Stimulated activated CD4-positive, alpha-beta T cell treated with anti-CD3 and anti-CD28 coated beads, Interleukin-1b, Interleukin-23, amount 100 ng/mL, for 24 hours (primary cell): ENCODE data around the gene MAP1LC3A.

ENCODE experiments used
- DNase-seq, 4 experiments: peaks; one replicate each; pipeline ENCODE4 v3.0.0-alpha.2; 2020; ENCODE audit warnings: low read depth in 4 of 4, low spot score in 1 of 4

The MAP1LC3A gene

DNA sequence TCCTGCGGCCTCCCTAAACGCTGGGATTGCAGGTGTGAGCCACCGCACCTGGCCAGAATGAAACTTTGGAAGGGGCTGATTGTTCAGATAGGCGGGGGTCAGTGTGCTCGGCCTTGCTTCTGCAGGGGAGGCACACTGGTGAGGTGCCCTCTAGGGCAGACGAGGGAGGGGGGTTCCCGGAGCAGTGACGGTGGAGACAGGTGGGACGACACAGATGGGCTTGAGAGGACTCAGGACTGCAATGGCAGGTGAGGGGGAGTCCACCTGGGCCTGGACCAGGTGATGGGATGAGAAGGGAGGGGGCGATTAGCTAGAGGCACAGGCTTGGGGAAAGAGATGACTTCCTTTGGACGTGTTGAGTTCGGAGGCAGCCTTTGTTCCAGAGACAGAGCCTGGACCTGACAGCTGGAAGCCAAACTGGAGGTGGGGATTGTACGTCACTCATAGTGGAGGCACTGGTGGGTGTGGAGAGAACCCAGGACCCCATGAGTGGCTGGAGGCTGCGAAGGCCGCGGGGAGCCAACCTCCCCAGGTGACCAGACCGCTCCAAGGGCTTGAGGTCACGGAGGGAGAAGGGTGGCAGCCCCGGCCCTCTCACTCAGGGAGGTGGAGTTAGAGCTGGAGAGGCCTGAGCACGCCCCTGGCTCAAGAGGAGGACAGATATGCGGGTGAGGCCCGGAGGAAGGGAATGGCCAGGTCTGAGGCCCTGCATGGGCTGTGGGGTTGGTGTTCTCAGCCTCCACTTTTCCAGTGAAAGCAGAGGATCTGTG, 10.5 kb upstream of the MAP1LC3A start:
- DNase-seq: no peak

DNA sequence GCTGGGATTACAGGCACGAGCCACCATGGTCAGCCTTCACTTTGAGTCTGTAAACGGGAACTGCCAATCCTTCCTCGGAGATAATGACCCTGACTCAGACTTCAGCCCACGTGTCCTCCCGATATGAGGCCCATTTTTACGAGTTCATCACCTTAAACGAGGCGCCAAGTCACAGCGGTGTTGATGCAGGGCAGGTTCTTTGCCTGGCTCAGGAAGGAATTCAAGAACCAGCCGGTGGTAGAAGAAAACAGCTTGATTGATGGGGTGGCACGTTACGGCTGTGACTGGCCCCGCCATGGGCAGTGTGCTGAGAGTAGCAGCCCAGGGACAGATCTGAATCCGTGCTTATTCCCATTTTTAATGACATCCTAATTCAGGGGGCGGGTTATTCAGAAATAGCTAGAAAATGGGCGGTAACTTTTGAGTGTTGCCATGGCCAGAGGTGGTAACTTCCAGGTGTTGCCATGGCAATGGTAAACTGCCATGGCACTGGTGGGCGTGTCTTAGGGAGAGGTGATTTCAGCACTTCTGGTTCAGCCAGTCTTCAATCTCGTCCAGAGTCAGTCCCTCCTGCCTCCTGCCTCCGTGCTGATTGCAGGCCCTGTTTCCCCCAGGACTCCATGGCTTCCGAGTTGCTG, 9.1 kb upstream of the MAP1LC3A start:
- DNase-seq: no peak

DNA sequence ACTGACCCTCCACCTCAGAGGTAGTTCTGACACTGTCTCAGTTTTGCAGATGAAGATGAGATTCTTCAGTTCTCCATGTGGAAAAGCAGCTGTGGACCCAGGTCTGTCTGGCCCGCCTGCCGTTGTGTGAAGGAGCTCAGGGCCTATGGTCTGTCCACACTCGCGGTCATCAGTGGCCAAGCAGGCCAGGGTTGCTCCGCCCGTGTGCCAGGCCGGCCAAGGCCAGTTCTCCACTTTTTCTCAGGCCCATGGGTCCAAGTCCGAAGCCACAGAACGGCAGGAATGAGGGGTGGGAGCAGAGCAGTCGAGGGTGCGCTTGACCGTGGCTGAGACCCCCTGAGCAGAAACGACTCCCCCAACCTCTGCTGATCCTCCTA, 8.6 kb upstream of the MAP1LC3A start:
- DNase-seq: no peak

DNA sequence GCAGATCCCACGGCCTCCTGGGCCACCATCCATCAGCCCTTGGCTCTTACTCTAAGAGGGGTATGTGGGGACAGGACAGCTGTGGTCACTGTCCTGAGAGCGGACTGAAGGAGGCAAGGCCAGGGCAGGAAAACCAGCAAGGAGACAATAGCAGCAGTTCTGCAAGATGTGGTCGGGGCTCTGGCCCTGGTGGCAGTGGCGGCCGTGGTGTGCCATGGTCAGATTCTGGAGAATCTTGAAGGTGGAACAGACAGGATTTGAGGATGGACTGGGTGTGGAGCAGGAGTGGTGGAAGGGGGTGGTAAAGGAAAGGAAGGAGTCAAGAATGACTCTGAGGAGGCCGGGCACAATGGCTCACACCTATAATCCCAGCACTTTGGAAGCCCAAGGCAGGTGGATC, 5.9 kb upstream of the MAP1LC3A start:
- DNase-seq: no peak

DNA sequence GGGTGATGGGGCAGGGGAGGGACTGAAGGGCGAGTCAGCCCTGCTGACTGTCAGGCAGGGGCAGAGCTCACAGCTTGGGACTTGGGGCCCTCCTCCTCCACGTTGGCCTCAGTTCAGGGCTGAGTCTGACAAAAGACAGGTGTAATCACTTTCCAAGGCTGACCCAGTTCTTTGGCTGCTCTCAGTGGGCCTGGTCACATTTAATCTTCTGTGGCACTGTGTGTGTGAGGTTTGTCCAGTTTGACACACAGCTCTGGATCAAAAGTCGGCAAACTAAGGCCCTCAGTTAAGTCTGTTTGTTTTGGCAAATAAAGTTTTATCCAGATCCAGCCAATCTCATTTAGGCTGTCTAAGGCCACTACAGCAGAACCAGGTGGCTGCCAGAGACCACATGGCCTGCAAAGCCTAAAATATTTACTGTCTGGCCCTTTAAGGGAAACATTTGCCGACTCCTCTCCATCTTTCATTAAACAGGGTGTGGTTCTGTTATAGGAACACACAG, 5.1 kb upstream of the MAP1LC3A start:
- DNase-seq: no peak

DNA sequence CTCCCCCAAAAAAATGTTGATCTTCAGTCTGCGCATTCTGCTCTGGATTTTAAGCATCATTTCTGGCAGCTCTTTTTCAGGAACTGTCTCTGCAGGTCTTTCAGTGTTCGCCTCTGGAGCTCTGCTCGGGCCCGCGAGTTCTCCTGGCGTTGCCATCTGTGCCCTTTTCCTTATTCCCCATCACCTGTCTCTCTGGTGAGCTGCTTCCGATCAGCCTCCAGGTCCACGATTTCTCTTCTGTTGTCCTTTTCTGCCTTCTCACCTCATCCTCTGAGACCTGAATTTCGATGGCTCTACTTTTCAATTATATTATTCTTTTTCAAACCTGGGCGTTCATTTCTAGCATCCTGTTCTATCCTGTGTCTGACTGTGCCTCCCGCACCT, 590 bp upstream of the MAP1LC3A start:
- no peak for DNase-seq

DNA sequence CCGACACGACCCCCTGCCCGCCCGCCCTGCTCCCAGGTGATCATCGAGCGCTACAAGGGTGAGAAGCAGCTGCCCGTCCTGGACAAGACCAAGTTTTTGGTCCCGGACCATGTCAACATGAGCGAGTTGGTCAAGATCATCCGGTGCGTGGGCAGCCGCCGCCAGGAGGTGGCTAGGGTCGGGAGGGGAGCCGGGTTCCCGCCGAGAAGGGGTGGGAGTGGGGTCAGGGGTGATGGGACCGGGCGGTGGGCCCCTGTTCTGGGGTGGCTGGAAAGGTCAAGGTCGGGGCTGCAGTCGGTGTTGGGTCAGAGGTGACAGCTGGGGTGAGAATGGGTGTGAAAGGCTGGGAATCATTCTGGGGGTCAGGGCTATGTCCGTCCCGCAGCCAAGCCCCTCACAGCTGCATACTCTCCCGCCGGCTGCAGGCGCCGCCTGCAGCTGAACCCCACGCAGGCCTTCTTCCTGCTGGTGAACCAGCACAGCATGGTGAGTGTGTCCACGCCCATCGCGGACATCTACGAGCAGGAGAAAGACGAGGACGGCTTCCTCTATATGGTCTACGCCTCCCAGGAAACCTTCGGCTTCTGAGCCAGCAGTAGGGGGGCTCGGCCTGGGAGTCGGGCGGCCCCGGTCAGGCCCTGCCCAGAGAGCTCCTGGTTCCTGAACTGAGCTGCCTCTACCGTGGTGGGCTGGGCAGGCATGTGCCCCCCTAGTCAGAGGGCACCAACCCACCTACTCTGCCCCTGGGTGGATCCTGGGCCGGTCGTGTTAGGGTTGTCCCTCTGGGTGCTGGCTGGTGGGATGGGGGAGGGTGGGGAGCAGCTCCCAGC, 1.0 kb downstream of the MAP1LC3A start:
- no peak for DNase-seq

DNA sequence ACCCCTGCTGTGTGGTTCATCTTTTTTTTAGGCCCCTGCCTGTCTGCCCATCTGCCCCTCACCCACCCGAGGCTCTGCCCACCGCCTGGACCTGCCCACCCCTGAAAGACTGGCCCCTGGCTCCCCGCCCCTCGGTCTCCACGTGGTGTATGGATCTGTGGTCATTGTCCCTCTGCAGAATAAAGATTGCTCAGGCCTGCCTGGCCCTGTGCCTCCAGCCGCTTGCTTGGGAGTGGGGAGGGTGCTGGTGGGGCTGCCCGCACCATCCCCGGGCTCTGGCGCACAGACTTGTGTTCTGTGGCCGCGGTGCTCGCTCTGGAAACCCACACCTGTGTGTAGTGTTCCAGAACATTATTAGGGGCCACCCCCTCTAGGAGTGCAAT, 1.6 kb downstream of the MAP1LC3A start:
- DNase-seq: no peak

DNA sequence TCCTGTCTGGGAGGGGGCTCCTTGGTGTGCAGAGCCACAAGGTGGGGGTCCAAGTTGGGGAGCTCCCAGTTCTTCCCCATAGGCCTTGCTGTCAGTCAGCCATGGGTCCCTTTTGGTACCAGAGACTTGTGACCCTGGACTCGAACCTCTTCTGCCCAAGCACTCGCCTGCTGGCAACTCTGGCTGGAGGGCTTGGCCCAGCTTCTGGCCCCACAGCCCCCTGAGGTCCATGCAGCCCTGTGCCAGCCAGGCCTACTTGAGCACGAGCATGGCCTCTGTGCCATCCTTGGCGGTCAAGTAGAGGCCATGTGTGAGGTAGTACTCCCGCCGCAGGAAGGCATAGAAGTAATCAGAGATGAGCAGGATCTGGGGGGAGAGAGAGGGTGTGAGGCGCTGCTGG, 2.1 kb downstream of the MAP1LC3A start:
- no peak for DNase-seq

DNA sequence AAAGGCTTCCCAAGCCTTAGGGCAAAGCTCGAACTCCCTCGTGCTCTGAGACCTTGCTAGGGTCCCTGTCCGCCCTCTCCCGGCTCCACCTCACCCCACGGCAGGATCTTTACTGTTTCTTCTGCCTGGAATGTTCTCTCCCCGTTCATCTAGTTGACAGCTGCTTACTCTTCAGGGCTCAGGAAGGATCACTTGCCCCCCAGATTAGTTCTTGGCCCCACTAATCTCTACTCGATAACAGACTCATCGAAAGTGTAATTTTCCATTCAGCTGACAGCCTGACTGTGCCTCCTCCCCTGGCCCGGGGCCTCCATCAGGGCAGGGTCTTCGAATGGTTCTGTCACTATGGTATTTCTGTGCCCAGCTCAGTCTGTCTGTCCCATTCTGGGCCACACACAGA, 3.1 kb downstream of the MAP1LC3A start:
- DNase-seq: no peak

DNA sequence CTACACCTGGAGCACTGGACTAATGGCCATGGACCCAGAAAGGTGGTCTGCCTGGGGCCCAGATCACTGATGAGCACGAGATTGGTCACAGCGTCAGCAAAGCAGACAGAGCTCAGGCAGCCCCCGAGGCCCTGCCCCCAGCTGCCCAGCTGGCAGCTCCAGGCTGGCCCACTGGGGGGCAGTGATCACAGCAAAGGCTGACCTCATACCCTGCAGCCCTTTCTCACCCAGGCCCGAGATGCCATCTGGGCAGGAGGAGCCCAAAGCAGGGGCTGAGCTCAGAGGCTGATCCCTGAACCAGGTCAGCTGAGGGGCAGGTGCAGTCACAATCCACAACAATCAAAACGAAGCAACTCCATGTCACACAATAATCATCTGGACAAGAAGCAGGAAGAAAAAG, 4.1 kb downstream of the MAP1LC3A start:
- no peak for DNase-seq

DNA sequence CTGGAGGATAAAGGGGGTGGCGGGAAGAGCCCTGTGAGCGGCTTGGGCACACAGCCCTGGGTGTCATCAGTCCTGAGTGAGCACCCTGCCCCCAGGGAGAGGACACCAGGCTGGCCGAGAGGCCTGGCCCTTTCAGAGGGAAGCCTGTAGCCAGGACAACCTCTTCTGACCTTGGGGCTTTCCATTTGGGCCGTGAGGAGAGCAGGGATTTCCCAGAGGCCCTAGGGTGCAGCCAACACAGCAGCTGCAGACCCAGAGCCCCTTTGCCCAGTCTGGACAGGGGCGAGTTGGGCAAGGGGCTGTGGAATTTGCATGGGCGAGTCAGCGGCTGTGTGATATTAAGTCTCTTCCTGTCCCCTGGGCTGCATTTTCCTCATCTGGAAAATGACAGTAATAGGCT, 6.3 kb downstream of the MAP1LC3A start:
- no peak for DNase-seq

DNA sequence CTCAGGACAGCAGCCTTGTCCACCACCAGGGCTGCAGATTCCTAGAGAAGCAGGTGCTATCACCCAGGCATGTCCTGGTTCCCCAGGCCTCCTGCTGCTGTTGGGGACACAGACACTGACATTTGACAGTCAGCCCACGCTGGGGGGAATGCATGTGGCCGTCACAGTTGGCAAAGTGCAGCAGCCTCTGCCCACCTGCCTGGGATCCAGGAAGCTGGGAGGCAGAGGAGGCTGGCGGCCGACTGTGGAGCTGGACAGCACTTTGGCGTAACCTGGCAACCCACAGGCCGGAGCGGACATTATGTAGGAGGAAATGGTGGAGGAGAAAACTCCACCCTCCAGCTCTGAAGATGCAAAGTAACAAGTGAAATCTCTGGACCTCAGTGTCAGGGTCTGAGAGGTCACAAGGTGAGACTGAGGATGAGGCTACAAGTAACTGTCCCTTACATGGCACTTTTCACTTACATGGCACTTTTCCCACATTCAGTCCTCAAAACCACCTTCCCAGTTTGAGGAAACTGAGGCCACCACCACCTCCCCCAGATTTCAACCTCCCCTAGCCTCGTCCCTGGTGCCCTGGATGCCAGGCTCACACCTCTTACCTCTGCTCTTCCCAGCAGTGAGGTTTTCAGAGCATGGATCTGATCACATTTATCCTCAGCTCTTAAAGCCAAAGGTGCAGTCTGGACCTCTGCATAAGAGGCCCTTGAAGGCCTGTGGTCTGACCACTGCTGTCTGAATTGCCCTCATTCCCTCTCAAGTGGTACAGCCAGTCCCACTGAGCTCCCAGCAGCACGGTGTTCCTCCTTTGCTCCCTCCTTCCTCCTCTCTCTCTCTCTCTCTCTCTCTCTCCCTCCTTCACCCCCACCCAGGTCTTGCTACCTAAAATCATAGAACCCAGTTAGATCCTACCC, 8.7 kb downstream of the MAP1LC3A start:
- DNase-seq: no peak

DNA sequence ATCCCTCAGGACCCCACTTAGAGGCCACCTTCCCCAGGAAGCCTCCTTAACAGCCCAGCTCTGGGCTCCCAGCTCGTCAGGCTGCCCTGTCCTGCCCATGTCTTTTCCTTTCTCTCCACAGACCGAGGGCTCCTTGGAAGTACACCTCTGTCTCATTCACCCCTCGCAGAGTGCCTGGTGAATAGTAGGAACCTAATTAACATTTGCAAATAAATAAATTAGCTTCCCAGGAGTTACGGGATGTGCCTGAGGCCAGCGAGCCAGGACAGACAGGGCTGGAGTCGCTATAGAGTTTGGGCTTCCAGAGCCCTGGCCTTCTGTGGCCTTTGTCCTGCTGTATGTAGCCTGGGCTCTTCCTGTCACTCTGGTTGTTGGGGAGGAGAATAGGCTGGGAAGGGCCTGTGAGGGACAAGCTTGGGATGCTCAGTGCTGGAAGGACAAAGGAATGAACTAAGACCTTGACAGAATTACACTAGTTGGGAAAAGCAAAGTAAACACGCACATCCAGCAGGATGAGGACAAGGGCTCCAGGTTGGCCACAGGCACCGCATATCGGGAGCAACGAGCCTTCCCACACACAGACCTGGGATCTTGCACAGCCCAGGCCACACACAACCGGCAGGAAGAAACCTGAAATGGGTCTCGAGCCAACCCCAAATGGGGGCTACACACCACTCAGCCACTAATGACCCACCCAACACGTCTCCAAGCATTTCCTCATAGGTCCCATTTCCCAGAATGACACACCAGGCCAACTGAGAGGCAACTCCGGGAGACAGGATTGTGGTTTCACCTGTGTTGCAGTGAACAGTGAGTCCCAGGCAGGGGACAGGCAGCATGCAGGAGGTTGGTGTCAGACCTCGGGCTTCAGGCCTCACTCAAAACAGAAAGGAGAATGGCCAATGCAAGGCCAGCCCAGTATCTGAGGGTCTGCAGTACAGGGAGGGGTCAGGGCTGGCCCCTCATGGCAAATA, 9.7 kb downstream of the MAP1LC3A start:
- no peak for DNase-seq

DNA sequence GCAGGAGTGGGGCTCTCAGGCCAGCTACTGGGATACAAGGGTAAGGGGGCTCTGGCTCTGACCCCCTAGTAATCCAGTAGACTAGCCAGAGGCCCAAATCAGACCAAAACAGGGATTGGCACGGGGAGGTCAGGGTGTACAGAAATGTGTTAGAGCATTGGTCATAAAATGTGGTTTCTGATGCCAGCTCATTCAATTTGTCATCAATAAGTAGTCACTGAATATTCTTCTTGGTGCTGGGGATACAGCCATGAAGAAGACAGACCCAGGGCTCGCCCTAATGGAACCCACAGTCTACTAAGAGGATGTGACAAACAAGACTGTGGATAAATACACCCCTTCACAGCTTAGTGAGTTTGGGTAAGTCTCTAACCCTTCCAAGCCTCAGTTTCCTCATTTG, 11.1 kb downstream of the MAP1LC3A start:
- no peak for DNase-seq

DNA sequence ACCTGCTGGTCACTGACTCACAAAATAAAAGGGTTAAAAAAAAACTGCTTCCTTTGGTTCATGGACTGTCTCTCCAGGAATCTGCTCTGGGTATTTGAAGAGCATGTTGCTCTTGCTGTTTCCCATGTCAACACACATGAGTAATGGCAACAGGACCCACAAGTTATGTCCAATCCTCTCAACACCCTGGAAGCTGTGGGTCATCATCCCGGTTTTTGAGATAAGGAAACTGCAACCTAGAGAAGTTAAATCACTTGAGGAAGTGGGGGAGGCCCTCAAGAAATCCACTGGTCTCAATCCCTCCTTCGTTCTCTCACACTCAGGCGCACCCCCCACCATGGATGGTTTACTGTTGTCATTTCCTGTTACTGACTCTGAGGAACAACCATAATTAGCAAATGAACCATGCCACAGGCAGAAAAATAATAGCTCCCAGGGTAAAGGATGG, 12.4 kb downstream of the MAP1LC3A start:
- DNase-seq: no peak

DNA sequence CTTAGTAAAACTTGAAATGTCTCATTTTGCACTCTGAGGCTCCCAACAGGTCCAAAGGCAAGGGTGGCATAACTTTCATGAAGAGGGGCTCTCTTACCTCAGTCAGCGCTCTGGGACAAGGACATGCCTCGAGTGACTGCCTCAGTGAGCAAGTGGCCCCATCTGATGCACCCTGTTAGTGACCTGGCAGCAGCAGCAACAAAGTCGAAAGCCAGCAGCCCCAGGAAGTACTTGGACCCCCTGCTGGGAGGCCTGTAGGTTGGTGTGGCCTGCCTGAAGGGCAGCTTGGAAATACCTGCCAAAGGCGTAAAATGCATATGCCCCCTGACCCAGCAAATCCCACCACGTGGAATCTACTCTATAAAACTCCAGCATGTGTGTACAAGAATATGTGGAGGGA, 13.2 kb downstream of the MAP1LC3A start:
- DNase-seq: no peak

DNA sequence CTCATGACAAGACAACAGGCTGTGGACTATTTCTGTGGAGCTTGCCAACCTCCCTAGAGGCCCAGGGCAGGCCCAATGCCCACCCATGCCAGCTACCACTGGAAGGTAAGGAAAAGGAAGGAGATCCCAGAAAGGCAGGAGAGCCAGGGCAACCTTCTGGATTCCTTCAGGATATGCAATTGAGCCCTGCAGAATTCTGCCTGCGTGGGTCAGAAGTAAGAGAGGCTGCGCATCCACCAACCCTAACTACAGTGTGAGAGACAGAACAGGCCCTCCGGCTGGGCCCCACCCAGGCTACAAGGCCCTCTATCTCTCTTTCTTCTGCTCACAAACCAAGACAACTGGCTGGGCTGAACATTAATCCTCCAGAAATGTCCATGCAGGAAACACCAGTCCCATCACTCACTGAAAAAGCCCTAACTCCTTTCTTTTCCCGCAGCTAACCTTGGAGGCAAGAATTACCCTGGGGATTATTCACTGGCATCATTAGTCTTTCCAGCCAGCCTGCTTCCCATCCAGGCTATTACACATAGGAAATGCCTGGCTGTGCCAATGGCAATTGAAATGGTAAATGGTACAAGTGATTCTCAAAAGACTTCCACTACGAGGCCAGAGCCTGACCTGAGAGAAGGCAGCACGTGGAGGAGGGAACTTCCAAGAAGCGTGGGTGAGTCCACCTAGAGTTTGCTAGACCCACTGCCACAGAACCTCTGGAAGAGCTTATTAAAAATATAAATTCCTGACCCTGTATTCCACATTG, 15.2 kb downstream of the MAP1LC3A start:
- no peak for DNase-seq

DNA sequence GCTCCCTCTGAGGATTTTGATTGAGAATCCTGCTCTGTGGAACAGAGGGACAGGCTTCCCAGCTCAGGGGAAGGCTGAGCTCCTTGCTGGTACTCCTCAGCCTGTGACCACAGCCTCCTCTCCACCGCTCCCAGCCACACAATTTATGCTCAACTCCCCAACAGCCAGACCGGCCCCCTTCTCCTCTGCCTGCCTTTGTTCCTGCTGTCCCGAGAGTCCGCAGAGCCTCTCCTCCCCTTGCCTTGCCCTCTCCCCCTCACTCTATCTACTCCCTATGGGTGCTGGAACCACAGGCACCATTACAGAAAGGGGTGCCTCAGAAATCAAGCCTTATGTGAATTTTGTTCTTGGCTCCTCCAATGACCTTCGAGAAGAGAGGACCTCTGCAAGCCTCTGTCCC, 15.9 kb downstream of the MAP1LC3A start:
- DNase-seq: no peak
